Measurements from ENCODE around the gene TBC1D2B. TPM values are rescaled to one million over a fixed set of nuclear protein-coding genes. Genes with fewer than 3 reads are reported as not detected.
"Not testable (repeated sequence)": the region's sequence is repeated elsewhere in the genome, so short reads cannot be mapped to it uniquely, and the experiment has no call there.

The TBC1D2B gene
- total and polyA plus RNA-seq, 7 experiments from 2014 or later = 7.4 to 119 (median 76.6) TPM

- CTCF ChIA-PET = interaction anchor here (0.6 to 5.5 kb wide), 7 partner anchors 68 to 202 kb away, joined by 4 to 84 read pairs (median 6); no protein-coding TSS in a partner anchor
- no peaks in the 10 kb centered on the region for H3K9me3 ChIP-seq (ENCODE audit: control insufficient read depth in 2 of 3, low read length in 3 of 3)
- H3K27ac ChIP-seq (ENCODE audit: low read depth, low read length) = no peak overlapping the region
- H3K4me3 ChIP-seq (ENCODE audit: low read length) = no peak overlapping the region
- no peaks in the 10 kb centered on the region for H3K27me3 ChIP-seq (ENCODE audit: control insufficient read depth in 2 of 2, insufficient read depth in 2 of 2, low read length in 2 of 2)
- intact Hi-C loops (cut with micrococcal nuclease) = loop anchor here (1.0 to 10.0 kb wide), 3 partner anchors 141 to 457 kb away; no protein-coding TSS in a partner anchor
- no peaks in the 10 kb centered on the region for H3K36me3 ChIP-seq (ENCODE audit: control insufficient read depth in 2 of 3, insufficient read depth in 3 of 3, low read length in 3 of 3)
- peaks cover 0 to 6% (median 0%) of the 10 kb centered on the region in 5 donors for H3K36me3 Mint-ChIP-seq
- H3K4me1 ChIP-seq (ENCODE audit: control insufficient read depth in 2 of 2, insufficient read depth in 2 of 2, low read length in 2 of 2) = no peaks in the 10 kb centered on the region
- no peak for ATAC-seq
- H3K27me3 Mint-ChIP-seq = peaks cover 0 to 35% (median 0%) of the 10 kb centered on the region in 5 donors
- H3K4me1 Mint-ChIP-seq = peaks cover 0 to 3% (median 0%) of the 10 kb centered on the region in 7 donors
- no peak overlapping the region for H3K27ac Mint-ChIP-seq
- no peak overlapping the region for H3K4me3 Mint-ChIP-seq
- POLR2A ChIA-PET = no interaction called here
- no peak for DNase-seq
- H3K9me3 Mint-ChIP-seq = peaks cover 0 to 13% (median 3%) of the 10 kb centered on the region in 11 donors
These were observed 109.7 kb downstream of the TBC1D2B start for GRCh38 chr15:77967798-77968197.

GRCh38 chr15:77967235-77967615 lies 110.3 kb downstream of the TBC1D2B start:
- POLR2A ChIA-PET; H3K4me1 ChIP-seq (ENCODE audit: control insufficient read depth in 2 of 2, insufficient read depth in 2 of 2, low read length in 2 of 2); H3K27ac Mint-ChIP-seq; H3K27ac ChIP-seq (ENCODE audit: low read depth, low read length); H3K4me3 Mint-ChIP-seq; H3K4me3 ChIP-seq (ENCODE audit: low read length); H3K9me3 ChIP-seq (ENCODE audit: control insufficient read depth in 2 of 3, low read length in 3 of 3); DNase-seq; H3K4me1 Mint-ChIP-seq; H3K36me3 Mint-ChIP-seq; H3K36me3 ChIP-seq (ENCODE audit: control insufficient read depth in 2 of 3, insufficient read depth in 3 of 3, low read length in 3 of 3); H3K27me3 ChIP-seq (ENCODE audit: control insufficient read depth in 2 of 2, insufficient read depth in 2 of 2, low read length in 2 of 2); ATAC-seq: not testable (repeated sequence)
- Mint-ChIP-seq H3K9me3 (peaks cover 0 to 13% (median 3%) of the 10 kb centered on the region in 11 donors), H3K27me3 (peaks cover 0 to 39% (median 0%) of the 10 kb centered on the region in 5 donors)
- CTCF ChIA-PET = interaction anchor here (0.6 to 5.5 kb wide), 11 partner anchors 33 to 228 kb away, joined by 3 to 84 read pairs (median 6); no protein-coding TSS in a partner anchor
- intact Hi-C loops (cut with micrococcal nuclease) = loop anchor here (1.0 to 10.0 kb wide), 3 partner anchors 141 to 458 kb away; no protein-coding TSS in a partner anchor

- H3K9me3 ChIP-seq (ENCODE audit: control insufficient read depth in 2 of 3, low read length in 3 of 3) = no peaks in the 10 kb centered on the region
- no peaks in the 10 kb centered on the region for H3K36me3 ChIP-seq (ENCODE audit: control insufficient read depth in 2 of 3, insufficient read depth in 3 of 3, low read length in 3 of 3)
- H3K27ac ChIP-seq (ENCODE audit: low read depth, low read length) = no peak overlapping the region
- H3K27ac Mint-ChIP-seq = peak overlapping the region in 2 of 9 donors; percentile 2 to 9
- no peak overlapping the region for H3K4me3 ChIP-seq (ENCODE audit: low read length)
- ATAC-seq (peak; percentile 73), DNase-seq (peak in 5 of 9 donors; percentile 20 to 55 (median 43))
- CTCF ChIA-PET = interaction anchor here (0.6 to 5.5 kb wide), 15 partner anchors 9 to 230 kb away, joined by 3 to 84 read pairs (median 5); no protein-coding TSS in a partner anchor
- POLR2A ChIA-PET = no interaction called here
- peaks cover 0 to 3% (median 0%) of the 10 kb centered on the region in 7 donors for H3K4me1 Mint-ChIP-seq
- H3K9me3 Mint-ChIP-seq = peaks cover 0 to 13% (median 3%) of the 10 kb centered on the region in 11 donors
- H3K27me3 Mint-ChIP-seq = peaks cover 0 to 40% (median 0%) of the 10 kb centered on the region in 5 donors
- no peak overlapping the region for H3K4me3 Mint-ChIP-seq
- H3K27me3 ChIP-seq (ENCODE audit: control insufficient read depth in 2 of 2, insufficient read depth in 2 of 2, low read length in 2 of 2) = no peaks in the 10 kb centered on the region
- peaks cover 0 to 6% (median 0%) of the 10 kb centered on the region in 5 donors for H3K36me3 Mint-ChIP-seq
- H3K4me1 ChIP-seq (ENCODE audit: control insufficient read depth in 2 of 2, insufficient read depth in 2 of 2, low read length in 2 of 2) = no peaks in the 10 kb centered on the region
- intact Hi-C loops (cut with micrococcal nuclease) = loop anchor here (1.0 to 10.0 kb wide), 3 partner anchors 142 to 458 kb away; no protein-coding TSS in a partner anchor
These were observed 110.8 kb downstream of the TBC1D2B start for GRCh38 chr15:77966540-77967234.

- H3K4me1 Mint-ChIP-seq = peaks cover 0 to 11% (median 3%) of the 10 kb centered on the region in 7 donors
- ChIA-PET POLR2A (interaction anchor here (0.8 kb wide), 1 partner anchor 300 kb away, joined by 3 read pairs; the partner anchor contains the start of gene DNAJA4), CTCF (interaction anchor here (0.7 to 5.5 kb wide), 3 partner anchors 137 to 317 kb away, joined by 3 to 84 read pairs (median 3); no protein-coding TSS in a partner anchor)
- H3K27ac Mint-ChIP-seq = no peak overlapping the region
- Histone ChIP-seq H3K36me3 (ENCODE audit: control insufficient read depth in 2 of 3, insufficient read depth in 3 of 3, low read length in 3 of 3) (no peaks in the 10 kb centered on the region), H3K27ac (ENCODE audit: low read depth, low read length) (no peak overlapping the region), H3K4me1 (ENCODE audit: control insufficient read depth in 2 of 2, insufficient read depth in 2 of 2, low read length in 2 of 2) (peaks cover 0 to 4% of the 10 kb centered on the region in 2 donors), H3K27me3 (ENCODE audit: control insufficient read depth in 2 of 2, insufficient read depth in 2 of 2, low read length in 2 of 2) (no peaks in the 10 kb centered on the region), H3K4me3 (ENCODE audit: low read length) (no peak overlapping the region), H3K9me3 (ENCODE audit: control insufficient read depth in 2 of 3, low read length in 3 of 3) (no peaks in the 10 kb centered on the region)
- ATAC-seq (no peak), DNase-seq (no peak)
- H3K9me3 Mint-ChIP-seq = peaks cover 0 to 10% (median 3%) of the 10 kb centered on the region in 11 donors
- peaks cover 0 to 6% (median 0%) of the 10 kb centered on the region in 5 donors for H3K36me3 Mint-ChIP-seq
- H3K27me3 Mint-ChIP-seq = peaks cover 0 to 47% (median 6%) of the 10 kb centered on the region in 5 donors
- intact Hi-C loops (cut with micrococcal nuclease) = loop anchor here in 1 of 2 donors (10.0 kb wide), 1 partner anchor 461 kb away; no protein-coding TSS in a partner anchor
- no peak overlapping the region for H3K4me3 Mint-ChIP-seq
These were observed 113.3 kb downstream of the TBC1D2B start for GRCh38 chr15:77964193-77964592.

GRCh38 chr15:77959432-77959879 lies 118.1 kb downstream of the TBC1D2B start:
- peak; percentile 97 for ATAC-seq
- H3K36me3 ChIP-seq (ENCODE audit: control insufficient read depth in 2 of 3, insufficient read depth in 3 of 3, low read length in 3 of 3) = no peaks in the 10 kb centered on the region
- DNase-seq = peak; percentile 41 to 81 (median 57)
- no peak overlapping the region for H3K27ac Mint-ChIP-seq
- ChIA-PET CTCF (interaction anchor here (0.6 to 2.2 kb wide), 7 partner anchors 10 to 282 kb away, joined by 3 to 32 read pairs (median 4); no protein-coding TSS in a partner anchor), POLR2A (interaction anchor here (1.4 kb wide), 1 partner anchor 149 kb away, joined by 5 read pairs; no protein-coding TSS in a partner anchor)
- intact Hi-C loops (cut with micrococcal nuclease) = loop anchor here (1.0 to 2.0 kb wide), 4 partner anchors 149 to 464 kb away; no protein-coding TSS in a partner anchor
- H3K4me1 ChIP-seq (ENCODE audit: control insufficient read depth in 2 of 2, insufficient read depth in 2 of 2, low read length in 2 of 2) = peaks cover 0 to 4% of the 10 kb centered on the region in 2 donors
- H3K27ac ChIP-seq (ENCODE audit: low read depth, low read length) = no peak overlapping the region
- peaks cover 5 to 38% (median 7%) of the 10 kb centered on the region in 5 donors for H3K27me3 Mint-ChIP-seq
- no peaks in the 10 kb centered on the region for H3K9me3 Mint-ChIP-seq
- no peaks in the 10 kb centered on the region for H3K9me3 ChIP-seq (ENCODE audit: control insufficient read depth in 2 of 3, low read length in 3 of 3)
- H3K4me3 Mint-ChIP-seq = peak overlapping the region in 5 of 10 donors; percentile 14 to 52 (median 35)
- peaks cover 0 to 17% (median 4%) of the 10 kb centered on the region in 7 donors for H3K4me1 Mint-ChIP-seq
- H3K36me3 Mint-ChIP-seq = no peaks in the 10 kb centered on the region
- H3K27me3 ChIP-seq (ENCODE audit: control insufficient read depth in 2 of 2, insufficient read depth in 2 of 2, low read length in 2 of 2) = no peaks in the 10 kb centered on the region
- no peak overlapping the region for H3K4me3 ChIP-seq (ENCODE audit: low read length)

- not testable (repeated sequence) for H3K4me1 ChIP-seq (ENCODE audit: control insufficient read depth in 2 of 2, insufficient read depth in 2 of 2, low read length in 2 of 2); H3K36me3 Mint-ChIP-seq; H3K36me3 ChIP-seq (ENCODE audit: control insufficient read depth in 2 of 3, insufficient read depth in 3 of 3, low read length in 3 of 3); DNase-seq; H3K27ac Mint-ChIP-seq; H3K27me3 ChIP-seq (ENCODE audit: control insufficient read depth in 2 of 2, insufficient read depth in 2 of 2, low read length in 2 of 2); ATAC-seq; H3K27ac ChIP-seq (ENCODE audit: low read depth, low read length); H3K4me3 Mint-ChIP-seq; H3K4me3 ChIP-seq (ENCODE audit: low read length); H3K9me3 ChIP-seq (ENCODE audit: control insufficient read depth in 2 of 3, low read length in 3 of 3); H3K9me3 Mint-ChIP-seq
- POLR2A ChIA-PET = interaction anchor here (1.4 kb wide), 1 partner anchor 149 kb away, joined by 5 read pairs; no protein-coding TSS in a partner anchor
- peaks cover 5 to 32% (median 7%) of the 10 kb centered on the region in 5 donors for H3K27me3 Mint-ChIP-seq
- H3K4me1 Mint-ChIP-seq = peaks cover 0 to 23% (median 5%) of the 10 kb centered on the region in 7 donors
- CTCF ChIA-PET = interaction anchor here (0.6 to 2.2 kb wide), 7 partner anchors 7 to 544 kb away, joined by 3 to 32 read pairs (median 3); no protein-coding TSS in a partner anchor
- intact Hi-C loops (cut with micrococcal nuclease) = loop anchor here (1.0 to 2.0 kb wide), 4 partner anchors 149 to 464 kb away; no protein-coding TSS in a partner anchor
These were observed 118.6 kb downstream of the TBC1D2B start for GRCh38 chr15:77958716-77959431.

Data from naive thymus-derived CD4-positive, alpha-beta T cell (primary cell).